ENCODE measurements around the gene TTC36. TPM values are rescaled to one million over a fixed set of nuclear protein-coding genes. Genes with fewer than 3 reads are reported as not detected.
A peak's percentile ranks its signal among the peaks of the same experiment; 100 is the strongest.

TTC36 gene
- total and polyA plus RNA-seq, 9 of the 15 experiments (the other 6 are each of a cell fraction or from before 2014, with no cell fraction given): 0.22 to 0.23 TPM; not detected in 7

DNA sequence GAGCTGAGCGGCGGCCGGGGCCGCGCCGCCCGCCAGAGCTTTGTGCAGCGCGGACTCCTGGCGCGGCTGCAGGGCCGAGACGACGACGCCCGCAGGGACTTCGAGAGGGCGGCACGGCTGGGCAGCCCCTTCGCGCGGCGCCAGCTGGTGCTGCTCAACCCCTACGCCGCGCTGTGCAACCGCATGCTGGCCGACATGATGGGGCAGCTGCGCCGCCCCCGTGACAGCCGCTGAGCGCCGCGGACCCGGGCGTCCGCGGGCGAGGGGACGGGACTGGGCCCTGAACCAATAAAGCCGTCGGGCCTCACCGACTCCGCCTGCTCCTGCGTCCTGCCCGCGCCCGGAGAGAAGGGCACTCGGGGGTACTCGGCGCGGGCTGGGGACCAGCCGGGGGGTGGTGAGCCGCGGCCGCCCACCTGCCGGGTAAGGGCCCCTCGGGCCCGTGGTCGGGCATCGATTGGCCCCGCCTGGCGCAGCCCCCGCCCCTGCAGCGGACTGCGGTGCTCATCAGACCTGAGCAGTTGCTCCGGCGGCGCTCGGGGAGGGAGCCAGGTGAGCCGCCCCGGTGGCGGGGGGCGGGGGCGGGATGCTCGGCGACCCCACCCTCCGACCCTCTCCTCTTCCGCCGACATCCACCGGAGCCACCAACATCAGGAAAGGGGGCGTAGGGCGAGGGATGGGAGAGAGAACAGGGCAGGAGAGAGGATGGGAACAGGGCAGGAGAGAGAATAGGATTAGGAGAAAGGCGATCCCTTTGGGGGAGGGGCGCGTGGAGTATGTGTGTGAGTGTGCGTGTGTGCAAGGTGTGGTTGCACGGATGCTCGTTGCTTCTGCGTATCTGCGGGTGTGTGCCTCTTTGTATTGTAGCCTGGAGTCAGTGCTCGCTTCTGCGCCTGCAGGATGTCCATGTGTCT is 3.7 kb downstream of the TTC36 start, which contains the start of gene TMEM25 (continued):
- TF ChIP-seq, protein P1, sequence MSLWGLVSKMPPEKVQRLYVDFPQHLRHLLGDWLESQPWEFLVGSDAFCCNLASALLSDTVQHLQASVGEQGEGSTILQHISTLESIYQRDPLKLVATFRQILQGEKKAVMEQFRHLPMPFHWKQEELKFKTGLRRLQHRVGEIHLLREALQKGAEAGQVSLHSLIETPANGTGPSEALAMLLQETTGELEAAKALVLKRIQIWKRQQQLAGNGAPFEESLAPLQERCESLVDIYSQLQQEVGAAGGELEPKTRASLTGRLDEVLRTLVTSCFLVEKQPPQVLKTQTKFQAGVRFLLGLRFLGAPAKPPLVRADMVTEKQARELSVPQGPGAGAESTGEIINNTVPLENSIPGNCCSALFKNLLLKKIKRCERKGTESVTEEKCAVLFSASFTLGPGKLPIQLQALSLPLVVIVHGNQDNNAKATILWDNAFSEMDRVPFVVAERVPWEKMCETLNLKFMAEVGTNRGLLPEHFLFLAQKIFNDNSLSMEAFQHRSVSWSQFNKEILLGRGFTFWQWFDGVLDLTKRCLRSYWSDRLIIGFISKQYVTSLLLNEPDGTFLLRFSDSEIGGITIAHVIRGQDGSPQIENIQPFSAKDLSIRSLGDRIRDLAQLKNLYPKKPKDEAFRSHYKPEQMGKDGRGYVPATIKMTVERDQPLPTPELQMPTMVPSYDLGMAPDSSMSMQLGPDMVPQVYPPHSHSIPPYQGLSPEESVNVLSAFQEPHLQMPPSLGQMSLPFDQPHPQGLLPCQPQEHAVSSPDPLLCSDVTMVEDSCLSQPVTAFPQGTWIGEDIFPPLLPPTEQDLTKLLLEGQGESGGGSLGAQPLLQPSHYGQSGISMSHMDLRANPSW (CRISPR knock-in tag; IDR thresholded peaks at IDR 0.05): peak; percentile 33; the same call in 1 of the 2 replicates
- TF ChIP-seq OTX1 (CRISPR knock-in tag; IDR thresholded peaks at IDR 0.05): no peak
- TF ChIP-seq TEAD4 (IDR thresholded peaks at IDR 0.05; ENCODE audit: low read length): no peak
- no peak for TF ChIP-seq TEAD4 (CRISPR knock-in tag; IDR thresholded peaks at IDR 0.05; ENCODE audit: borderline replicate concordance)
- 0 out of 2 replicates have a peak, but pooled peaks have one; percentile 45 for TF ChIP-seq HDAC2 (IDR thresholded peaks at IDR 0.05)
- TF ChIP-seq, protein P2, sequence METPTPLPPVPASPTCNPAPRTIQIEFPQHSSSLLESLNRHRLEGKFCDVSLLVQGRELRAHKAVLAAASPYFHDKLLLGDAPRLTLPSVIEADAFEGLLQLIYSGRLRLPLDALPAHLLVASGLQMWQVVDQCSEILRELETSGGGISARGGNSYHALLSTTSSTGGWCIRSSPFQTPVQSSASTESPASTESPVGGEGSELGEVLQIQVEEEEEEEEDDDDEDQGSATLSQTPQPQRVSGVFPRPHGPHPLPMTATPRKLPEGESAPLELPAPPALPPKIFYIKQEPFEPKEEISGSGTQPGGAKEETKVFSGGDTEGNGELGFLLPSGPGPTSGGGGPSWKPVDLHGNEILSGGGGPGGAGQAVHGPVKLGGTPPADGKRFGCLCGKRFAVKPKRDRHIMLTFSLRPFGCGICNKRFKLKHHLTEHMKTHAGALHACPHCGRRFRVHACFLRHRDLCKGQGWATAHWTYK (CRISPR knock-in tag; IDR thresholded peaks at IDR 0.05): 0 out of 2 replicates have a peak, but pooled peaks have one; percentile 37
- TF ChIP-seq, protein P3, sequence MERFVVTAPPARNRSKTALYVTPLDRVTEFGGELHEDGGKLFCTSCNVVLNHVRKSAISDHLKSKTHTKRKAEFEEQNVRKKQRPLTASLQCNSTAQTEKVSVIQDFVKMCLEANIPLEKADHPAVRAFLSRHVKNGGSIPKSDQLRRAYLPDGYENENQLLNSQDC (CRISPR knock-in tag; IDR thresholded peaks at IDR 0.05): 0 out of 2 replicates have a peak, but pooled peaks have one; percentile 48
- peak; percentile 69; the same call in 1 of the 2 replicates for TF ChIP-seq RB1 (IDR thresholded peaks at IDR 0.05; ENCODE audit: low read depth)
- TF ChIP-seq CXXC5 (CRISPR knock-in tag; IDR thresholded peaks at IDR 0.05): peak; percentile 88
- TF ChIP-seq, protein P4, sequence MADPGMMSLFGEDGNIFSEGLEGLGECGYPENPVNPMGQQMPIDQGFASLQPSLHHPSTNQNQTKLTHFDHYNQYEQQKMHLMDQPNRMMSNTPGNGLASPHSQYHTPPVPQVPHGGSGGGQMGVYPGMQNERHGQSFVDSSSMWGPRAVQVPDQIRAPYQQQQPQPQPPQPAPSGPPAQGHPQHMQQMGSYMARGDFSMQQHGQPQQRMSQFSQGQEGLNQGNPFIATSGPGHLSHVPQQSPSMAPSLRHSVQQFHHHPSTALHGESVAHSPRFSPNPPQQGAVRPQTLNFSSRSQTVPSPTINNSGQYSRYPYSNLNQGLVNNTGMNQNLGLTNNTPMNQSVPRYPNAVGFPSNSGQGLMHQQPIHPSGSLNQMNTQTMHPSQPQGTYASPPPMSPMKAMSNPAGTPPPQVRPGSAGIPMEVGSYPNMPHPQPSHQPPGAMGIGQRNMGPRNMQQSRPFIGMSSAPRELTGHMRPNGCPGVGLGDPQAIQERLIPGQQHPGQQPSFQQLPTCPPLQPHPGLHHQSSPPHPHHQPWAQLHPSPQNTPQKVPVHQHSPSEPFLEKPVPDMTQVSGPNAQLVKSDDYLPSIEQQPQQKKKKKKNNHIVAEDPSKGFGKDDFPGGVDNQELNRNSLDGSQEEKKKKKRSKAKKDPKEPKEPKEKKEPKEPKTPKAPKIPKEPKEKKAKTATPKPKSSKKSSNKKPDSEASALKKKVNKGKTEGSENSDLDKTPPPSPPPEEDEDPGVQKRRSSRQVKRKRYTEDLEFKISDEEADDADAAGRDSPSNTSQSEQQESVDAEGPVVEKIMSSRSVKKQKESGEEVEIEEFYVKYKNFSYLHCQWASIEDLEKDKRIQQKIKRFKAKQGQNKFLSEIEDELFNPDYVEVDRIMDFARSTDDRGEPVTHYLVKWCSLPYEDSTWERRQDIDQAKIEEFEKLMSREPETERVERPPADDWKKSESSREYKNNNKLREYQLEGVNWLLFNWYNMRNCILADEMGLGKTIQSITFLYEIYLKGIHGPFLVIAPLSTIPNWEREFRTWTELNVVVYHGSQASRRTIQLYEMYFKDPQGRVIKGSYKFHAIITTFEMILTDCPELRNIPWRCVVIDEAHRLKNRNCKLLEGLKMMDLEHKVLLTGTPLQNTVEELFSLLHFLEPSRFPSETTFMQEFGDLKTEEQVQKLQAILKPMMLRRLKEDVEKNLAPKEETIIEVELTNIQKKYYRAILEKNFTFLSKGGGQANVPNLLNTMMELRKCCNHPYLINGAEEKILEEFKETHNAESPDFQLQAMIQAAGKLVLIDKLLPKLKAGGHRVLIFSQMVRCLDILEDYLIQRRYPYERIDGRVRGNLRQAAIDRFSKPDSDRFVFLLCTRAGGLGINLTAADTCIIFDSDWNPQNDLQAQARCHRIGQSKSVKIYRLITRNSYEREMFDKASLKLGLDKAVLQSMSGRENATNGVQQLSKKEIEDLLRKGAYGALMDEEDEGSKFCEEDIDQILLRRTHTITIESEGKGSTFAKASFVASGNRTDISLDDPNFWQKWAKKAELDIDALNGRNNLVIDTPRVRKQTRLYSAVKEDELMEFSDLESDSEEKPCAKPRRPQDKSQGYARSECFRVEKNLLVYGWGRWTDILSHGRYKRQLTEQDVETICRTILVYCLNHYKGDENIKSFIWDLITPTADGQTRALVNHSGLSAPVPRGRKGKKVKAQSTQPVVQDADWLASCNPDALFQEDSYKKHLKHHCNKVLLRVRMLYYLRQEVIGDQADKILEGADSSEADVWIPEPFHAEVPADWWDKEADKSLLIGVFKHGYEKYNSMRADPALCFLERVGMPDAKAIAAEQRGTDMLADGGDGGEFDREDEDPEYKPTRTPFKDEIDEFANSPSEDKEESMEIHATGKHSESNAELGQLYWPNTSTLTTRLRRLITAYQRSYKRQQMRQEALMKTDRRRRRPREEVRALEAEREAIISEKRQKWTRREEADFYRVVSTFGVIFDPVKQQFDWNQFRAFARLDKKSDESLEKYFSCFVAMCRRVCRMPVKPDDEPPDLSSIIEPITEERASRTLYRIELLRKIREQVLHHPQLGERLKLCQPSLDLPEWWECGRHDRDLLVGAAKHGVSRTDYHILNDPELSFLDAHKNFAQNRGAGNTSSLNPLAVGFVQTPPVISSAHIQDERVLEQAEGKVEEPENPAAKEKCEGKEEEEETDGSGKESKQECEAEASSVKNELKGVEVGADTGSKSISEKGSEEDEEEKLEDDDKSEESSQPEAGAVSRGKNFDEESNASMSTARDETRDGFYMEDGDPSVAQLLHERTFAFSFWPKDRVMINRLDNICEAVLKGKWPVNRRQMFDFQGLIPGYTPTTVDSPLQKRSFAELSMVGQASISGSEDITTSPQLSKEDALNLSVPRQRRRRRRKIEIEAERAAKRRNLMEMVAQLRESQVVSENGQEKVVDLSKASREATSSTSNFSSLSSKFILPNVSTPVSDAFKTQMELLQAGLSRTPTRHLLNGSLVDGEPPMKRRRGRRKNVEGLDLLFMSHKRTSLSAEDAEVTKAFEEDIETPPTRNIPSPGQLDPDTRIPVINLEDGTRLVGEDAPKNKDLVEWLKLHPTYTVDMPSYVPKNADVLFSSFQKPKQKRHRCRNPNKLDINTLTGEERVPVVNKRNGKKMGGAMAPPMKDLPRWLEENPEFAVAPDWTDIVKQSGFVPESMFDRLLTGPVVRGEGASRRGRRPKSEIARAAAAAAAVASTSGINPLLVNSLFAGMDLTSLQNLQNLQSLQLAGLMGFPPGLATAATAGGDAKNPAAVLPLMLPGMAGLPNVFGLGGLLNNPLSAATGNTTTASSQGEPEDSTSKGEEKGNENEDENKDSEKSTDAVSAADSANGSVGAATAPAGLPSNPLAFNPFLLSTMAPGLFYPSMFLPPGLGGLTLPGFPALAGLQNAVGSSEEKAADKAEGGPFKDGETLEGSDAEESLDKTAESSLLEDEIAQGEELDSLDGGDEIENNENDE (IDR thresholded peaks at IDR 0.05; ENCODE audit: low read depth, low read length): no peak
- TF ChIP-seq C11orf30 (IDR thresholded peaks at IDR 0.05; ENCODE audit: low read depth): peak; percentile 56
